IMR-90 (cell line): ENCODE results near the gene LEMD1. TPM values are rescaled to one million over a fixed set of nuclear protein-coding genes. Genes with fewer than 3 reads are reported as not detected.

Source experiments
- ATAC-seq: fragments of 200-7000 bp; cut with Tn5 transposase; 2 replicates; pipeline ENCODE4 v1.9.1; 2020; ENCODE audit warnings: low read depth, mild to moderate bottlenecking, moderate library complexity
- BruUV-seq: library from RNA; stranded (reverse); fragments of 400-500 nt; replicated peaks from 2 replicates; lab custom pipeline; 2021; lab: Mats Ljungman, UMichigan
- CTCF ChIA-PET: fragments of 300-600 bp; formaldehyde crosslinking; extraction: SDS; loops from one replicate; lab custom pipeline; 2021; ENCODE audit warnings: antibody characterized with exemption; lab: Yijun Ruan, JAX
- POLR2A ChIA-PET: fragments of 300-600 bp; sonication (Branson Sonifier 250); formaldehyde crosslinking; loops from one replicate; lab custom pipeline; 2022; ENCODE audit warnings: antibody characterized with exemption; ENCODE audit not compliant: unreplicated experiment; lab: Charles Lee
- DNase-seq: peaks from one replicate; pipeline ENCODE4 v3.0.0; 2013
- H2AFZ ChIP-seq: replicated peaks from 2 replicates; pipeline ENCODE3; 2013; ENCODE audit warnings: low read length, mild to moderate bottlenecking; ENCODE audit not compliant: poor library complexity
- H2AK5ac ChIP-seq: 2 replicates; pipeline ENCODE4 v1.6.1; 2013; ENCODE audit warnings: low read depth, low read length, inconsistent platforms
- H2AK9ac ChIP-seq: replicated peaks from 2 replicates; pipeline ENCODE3; 2013; ENCODE audit warnings: mild to moderate bottlenecking, low read depth, low read length, moderate library complexity; ENCODE audit not compliant: poor library complexity
- H2BK120ac ChIP-seq: 2 replicates; pipeline ENCODE4 v1.6.1; 2013; ENCODE audit warnings: low read depth, low read length, inconsistent platforms
- H2BK15ac ChIP-seq: 3 replicates; pipeline ENCODE4 v1.6.1; 2013; ENCODE audit warnings: low read depth, low read length, inconsistent platforms
- H2BK20ac ChIP-seq: 2 replicates; pipeline ENCODE4 v1.6.1; 2013; ENCODE audit warnings: low read depth, mild to moderate bottlenecking, inconsistent platforms, low read length, moderate library complexity
- H2BK5ac ChIP-seq: 2 replicates; pipeline ENCODE4 v1.6.1; 2013; ENCODE audit warnings: mild to moderate bottlenecking, low read depth, low read length, inconsistent platforms; ENCODE audit not compliant: poor library complexity, severe bottlenecking
- H3K14ac ChIP-seq: replicated peaks from 2 replicates; pipeline ENCODE4 v1.6.1; 2013; ENCODE audit warnings: low read depth, low read length, inconsistent platforms
- H3K18ac ChIP-seq: 2 replicates; pipeline ENCODE4 v1.6.1; 2013; ENCODE audit warnings: low read depth, low read length, control low read depth
- H3K23ac ChIP-seq: 2 replicates; pipeline ENCODE4 v1.6.1; 2013; ENCODE audit warnings: low read depth, low read length, inconsistent platforms
- H3K27ac ChIP-seq: 2 replicates; pipeline ENCODE4 v1.5.1; 2013; ENCODE audit warnings: mild to moderate bottlenecking, control low read depth, low read length; ENCODE audit not compliant: insufficient read depth
- H3K27me3 ChIP-seq: 2 replicates; pipeline ENCODE4 v1.6.1; 2013; ENCODE audit warnings: low read length; ENCODE audit not compliant: control insufficient read depth, insufficient read depth
- H3K36me3 ChIP-seq: 2 replicates; pipeline ENCODE4 v1.6.1; 2013; ENCODE audit warnings: low read length, mixed read lengths; ENCODE audit not compliant: control insufficient read depth, insufficient read depth
- H3K4ac ChIP-seq: 2 replicates; pipeline ENCODE4 v1.6.1; 2013; ENCODE audit warnings: low read depth, low read length, inconsistent platforms
- H3K4me1 ChIP-seq: 2 replicates; pipeline ENCODE4 v1.6.1; 2013; ENCODE audit warnings: low read length, mixed read lengths; ENCODE audit not compliant: control insufficient read depth, insufficient read depth
- H3K4me2 ChIP-seq: 2 replicates; pipeline ENCODE4 v1.6.1; 2013; ENCODE audit warnings: low read depth, mild to moderate bottlenecking, control low read depth, low read length, moderate library complexity
- H3K4me3 ChIP-seq: 2 replicates; pipeline ENCODE4 v1.5.1; 2013; ENCODE audit warnings: low read depth, mild to moderate bottlenecking, control low read depth, low read length, moderate library complexity; ENCODE audit not compliant: insufficient read depth
- H3K56ac ChIP-seq: 2 replicates; pipeline ENCODE4 v1.6.1; 2013; ENCODE audit warnings: low read length, inconsistent platforms; ENCODE audit not compliant: insufficient read depth; ENCODE audit errors: extremely low read depth
- H3K79me1 ChIP-seq, 2 experiments: 2 replicates each; pipeline ENCODE4 v1.6.1; 2013; ENCODE audit warnings: low read length in 2 of 2, inconsistent platforms in 1 of 2, low read depth in 1 of 2
- H3K9ac ChIP-seq: 2 replicates; pipeline ENCODE4 v1.6.1; 2013; ENCODE audit warnings: low read depth, low read length, control low read depth
- H3K9me1 ChIP-seq: 2 replicates; pipeline ENCODE4 v1.6.1; 2013; ENCODE audit warnings: low read length, inconsistent platforms; ENCODE audit not compliant: insufficient read depth
- H3K9me3 ChIP-seq: 2 replicates; pipeline ENCODE4 v1.6.1; 2013; ENCODE audit warnings: low read length; ENCODE audit not compliant: control insufficient read depth, insufficient read depth
- H4K20me1 ChIP-seq: 2 replicates; pipeline ENCODE4 v1.6.1; 2013; ENCODE audit warnings: low read length, inconsistent platforms; ENCODE audit not compliant: insufficient read depth
- H4K5ac ChIP-seq: 2 replicates; pipeline ENCODE4 v1.6.1; 2013; ENCODE audit warnings: mild to moderate bottlenecking, low read depth, low read length, control low read depth
- H4K8ac ChIP-seq, 2 experiments: 2 replicates each; pipeline ENCODE4 v1.6.1; 2013; ENCODE audit warnings: low read depth in 2 of 2, low read length in 2 of 2, control low read depth in 1 of 2, inconsistent platforms in 1 of 2
- H4K91ac ChIP-seq: 2 replicates; pipeline ENCODE4 v1.6.1; 2013; ENCODE audit warnings: low read depth, low read length, inconsistent platforms; ENCODE audit not compliant: insufficient read depth
- NFE2L2 ChIP-seq: fragments of 150-350 bp; IDR thresholded peaks from 2 replicates; pipeline ENCODE4 v1.6.1; 2016; ENCODE audit warnings: low read depth, mild to moderate bottlenecking, low read length
- RCOR1 ChIP-seq: IDR thresholded peaks from 2 replicates; pipeline ENCODE4 v1.6.1; 2012; ENCODE audit warnings: mild to moderate bottlenecking, low read length, improper control_type of control experiment; ENCODE audit not compliant: insufficient replicate concordance
- whole genome bisulfite sequencing, 2 experiments: methylation state at CpG; one replicate each; pipeline versions ENCODE4 v1.1.5 to v1.1.7; 2013; ENCODE audit warnings: missing lambda C conversion rate in 2 of 2; ENCODE audit not compliant: insufficient read length in 1 of 2; ENCODE audit errors: extremely low coverage in 2 of 2; 5-methylcytosine and 5-hydroxymethylcytosine counted together
- dilution Hi-C: fragments of 300-500 bp; cut with HindIII; formaldehyde crosslinking; loops from one replicate; pipeline ENCODE4 v1.14.3; 2018; ENCODE audit warnings: low sequenced_read_pairs; ENCODE audit not compliant: unreplicated experiment
- in situ Hi-C: fragments of 300-500 bp; cut with MboI; formaldehyde crosslinking; loops from 3 replicates; pipeline ENCODE4 v1.14.3; 2019; ENCODE audit warnings: low sequenced_read_pairs, inconsistent platforms, mixed read lengths
- intact Hi-C: fragments of 100-400 bp; cut with micrococcal nuclease; formaldehyde crosslinking; loops from 2 replicates; pipeline ENCODE4 v1.10.0; 2022
- polyA plus RNA-seq, 3 experiments: library from polyadenylated mRNA; depleted of rRNA; stranded (reverse); fragments of >200 nt; gene quantifications; 2 replicates each; pipeline ENCODE4 v1.2.3, GENCODE V29; 2012; ENCODE audit warnings: low replicate concordance in 1 of 3
- total RNA-seq: library from RNA; depleted of rRNA; stranded (reverse); fragments of >200 nt; gene quantifications from 2 replicates; pipeline ENCODE4 v1.2.3, GENCODE V29; 2012

LEMD1 gene
- total and polyA plus RNA-seq, 2 of the 4 experiments (the other 2 are of a cell fraction), result not detected

- Histone ChIP-seq H4K5ac (no peak overlapping the region), H4K91ac (no peak overlapping the region), H2AFZ (no peak overlapping the region), H3K27me3 (peaks cover 59% of the 10 kb centered on the region), H2BK20ac (no peak overlapping the region), H2BK120ac (no peak overlapping the region), H3K9me3 (0 out of 2 replicates have a peak, but pooled peaks cover 2% of the 10 kb centered on the region), H4K20me1 (no peaks in the 10 kb centered on the region), H4K8ac (no peak overlapping the region), H3K23ac (no peak overlapping the region), H2BK5ac (no peak overlapping the region), H3K79me1 (no peaks in the 10 kb centered on the region), H3K9me1 (no peaks in the 10 kb centered on the region), H3K9ac (no peak overlapping the region), H3K4ac (no peak overlapping the region), H3K56ac (no peak overlapping the region), H3K4me1 (no peaks in the 10 kb centered on the region), H3K27ac (no peak overlapping the region), H2BK15ac (no peak overlapping the region), H3K36me3 (no peaks in the 10 kb centered on the region), H2AK9ac (no peak overlapping the region), H2AK5ac (no peak overlapping the region), H3K4me3 (no peak overlapping the region), H3K14ac (no peak overlapping the region), H3K18ac (no peak overlapping the region), H3K4me2 (no peak overlapping the region)
- intact Hi-C loops, result no loop called here
- peak; percentile 20 for TF ChIP-seq RCOR1
- no peak for TF ChIP-seq NFE2L2
- WGBS, 2 experiments, result 100% methylated on average over 2 of the region's 6 CpGs; no CpG with 5 or more reads in 1 of the 2 experiments
- peak; percentile 58 for DNase-seq
- in situ Hi-C loops, result no loop called here
- CTCF ChIA-PET, result no interaction called here
- no TSS peak for BruUV-seq
- POLR2A ChIA-PET, result no interaction called here
- dilution Hi-C loops, result no loop called here
- peak; percentile 80 for ATAC-seq
These were observed 37.1 kb upstream of the LEMD1 start for GRCh38 chr1:205458777-205459566.
